Body of pancreas (tissue), 4 donors: ENCODE data around the gene CARNS1.

Experiments used
- CTCF ChIP-seq, 7 experiments: fragments of 450-650 bp in 4 of 7; fragments of 200-600 bp in 3 of 7; sonication (generic) in 3 of 7; IDR thresholded peaks; one replicate each; pipeline ENCODE4 v1.5.1; 2016 to 2019; ENCODE audit warnings: antibody characterized with exemption in 7 of 7
- POLR2A ChIP-seq, 3 donors: fragments of 450-650 bp; IDR thresholded peaks; one replicate each; pipeline ENCODE4 v1.6.1; 2016; ENCODE audit warnings: antibody characterized with exemption in 3 of 3, mild to moderate bottlenecking in 2 of 3

- no peak for TF ChIP-seq CTCF (IDR thresholded peaks at IDR 0.05)
- TF ChIP-seq POLR2A (IDR thresholded peaks at IDR 0.05) = no peak
These were observed 55.0 kb downstream of the CARNS1 start for GRCh38 chr11:67470337-67471002.
